HepG2 (cell line): ENCODE results near the gene LRP5. TPM values are rescaled to one million over a fixed set of nuclear protein-coding genes. Genes with fewer than 3 reads are reported as not detected.

Experiments used
- ATAC-seq: fragments of 200-7000 bp; cut with Tn5 transposase; 3 replicates; pipeline ENCODE4 v1.9.1; 2020; ENCODE audit warnings: mild to moderate bottlenecking, moderate library complexity
- BruUV-seq: library from RNA; stranded (reverse); fragments of 400-500 nt; replicated peaks from 2 replicates; lab custom pipeline; 2021; lab: Mats Ljungman, UMichigan
- CTCF ChIA-PET: fragments of 300-600 bp; formaldehyde crosslinking; extraction: SDS; loops from one replicate; lab custom pipeline; 2021; ENCODE audit warnings: low total read pairs, inconsistent platforms, low intra/inter-chr PET ratio; lab: Yijun Ruan, JAX
- POLR2A ChIA-PET: fragments of 350-600 bp; sonication (Branson Sonifier 250); formaldehyde crosslinking; loops from one replicate; lab custom pipeline; 2020; ENCODE audit warnings: antibody characterized with exemption, inconsistent platforms; lab: Yijun Ruan, JAX
- DNase-seq: peaks from one replicate; pipeline ENCODE4 v3.0.0-alpha.2; 2015; ENCODE audit warnings: low spot score
- FAIRE-seq: peaks from 3 replicates; lab custom pipeline; 2011; peaks lifted over from hg19 to GRCh38; lab: Jason Lieb, UNC
- H2AFZ ChIP-seq: one replicate; pipeline ENCODE4 v1.6.1; 2011; ENCODE audit warnings: low read length, inconsistent platforms
- H3K27ac ChIP-seq: fragments of 300-600 bp; 3 replicates; pipeline ENCODE4 v1.8.0; 2011; ENCODE audit warnings: mixed run types, mild to moderate bottlenecking, mixed read lengths, low read length, inconsistent platforms; ENCODE audit not compliant: insufficient read depth; ENCODE audit errors: extremely low read length
- H3K27me3 ChIP-seq, 2 experiments: fragments of 200-600 bp in 1 of 2; 2 replicates in 1 of 2; 3 replicates in 1 of 2; pipeline versions ENCODE4 v1.6.0 to v1.8.0; 2011; ENCODE audit warnings: low read length in 2 of 2, mild to moderate bottlenecking in 2 of 2, moderate library complexity in 2 of 2, inconsistent platforms in 1 of 2; ENCODE audit not compliant: insufficient read depth in 2 of 2, control insufficient read depth in 1 of 2
- H3K36me3 ChIP-seq, 2 experiments: fragments of 200-600 bp in 1 of 2; replicated peaks in 1 of 2; 2 replicates in 1 of 2; 3 replicates in 1 of 2; pipeline versions ENCODE4 v1.5.1 to v1.8.0; 2011; ENCODE audit warnings: low read length in 2 of 2, inconsistent platforms in 1 of 2; ENCODE audit not compliant: insufficient read depth in 2 of 2, control insufficient read depth in 1 of 2
- H3K4me1 ChIP-seq: 2 replicates; pipeline ENCODE4 v1.5.1; 2012; ENCODE audit warnings: low read length, inconsistent platforms; ENCODE audit not compliant: insufficient read depth
- H3K4me2 ChIP-seq: 2 replicates; pipeline ENCODE4 v1.6.0; 2011; ENCODE audit warnings: low read depth, low read length, inconsistent platforms
- H3K4me3 ChIP-seq, 3 experiments: fragments of 200-600 bp in 1 of 3; sonication (generic), shearing (Covaris generic) in 1 of 3; replicated peaks in 1 of 3; 2 replicates each; pipeline ENCODE4 v1.5.1; 2011 to 2016; ENCODE audit warnings: low read length in 3 of 3, inconsistent platforms in 2 of 3, low read depth in 2 of 3, mild to moderate bottlenecking in 2 of 3, control low read depth in 1 of 3, mixed read lengths in 1 of 3; ENCODE audit not compliant: insufficient read depth in 1 of 3
- H3K79me2 ChIP-seq: one replicate; pipeline ENCODE4 v1.6.1; 2011; ENCODE audit warnings: low read length, inconsistent platforms; ENCODE audit not compliant: insufficient read depth
- H3K9ac ChIP-seq: 2 replicates; pipeline ENCODE4 v1.6.0; 2011; ENCODE audit warnings: mild to moderate bottlenecking, low read depth, low read length, inconsistent platforms; ENCODE audit not compliant: insufficient read depth
- H3K9me3 ChIP-seq: 2 replicates; pipeline ENCODE4 v1.5.1; 2012; ENCODE audit warnings: mild to moderate bottlenecking, low read length
- H4K20me1 ChIP-seq: 2 replicates; pipeline ENCODE4 v1.6.0; 2011; ENCODE audit warnings: inconsistent platforms, mild to moderate bottlenecking, low read length, moderate library complexity; ENCODE audit not compliant: insufficient read depth
- AGO2 ChIP-seq: fragments of 200-400 bp; formaldehyde crosslinking; optimal IDR thresholded peaks from 2 replicates; pipeline ENCODE3; 2017; ENCODE audit warnings: mild to moderate bottlenecking, low read depth, low read length, moderate library complexity
- PLSCR1 ChIP-seq: sonication (generic); formaldehyde crosslinking; IDR thresholded peaks from 2 replicates; pipeline ENCODE4 v1.5.0; 2020; ENCODE audit warnings: missing genetic modification reagents, mild to moderate bottlenecking, borderline replicate concordance
- POLR2A ChIP-seq, 2 experiments: IDR thresholded peaks; 2 replicates each; pipeline ENCODE4 v1.6.1; 2011; ENCODE audit warnings: low read depth in 2 of 2, low read length in 2 of 2, mild to moderate bottlenecking in 1 of 2, moderate library complexity in 1 of 2; ENCODE audit not compliant: insufficient read depth in 1 of 2
- SKIL ChIP-seq: sonication (generic); formaldehyde crosslinking; IDR thresholded peaks from 2 replicates; pipeline ENCODE4 v1.8.0; 2022; ENCODE audit warnings: missing genetic modification reagents, mild to moderate bottlenecking, moderate library complexity, borderline replicate concordance
- WGBS: methylation state at CpG from one replicate; pipeline ENCODE4 v1.1.6; 2017; ENCODE audit warnings: low lambda C conversion rate; 5-methylcytosine and 5-hydroxymethylcytosine counted together
- in situ Hi-C: cut with HindIII; loops from 2 replicates; pipeline ENCODE4 v1.10.0; 2017; ENCODE audit warnings: low pct_unique_long_range_greater_than_20kb; ENCODE audit not compliant: extremely low pct_ligation_motif_present
- intact Hi-C: fragments of 100-400 bp; cut with micrococcal nuclease; formaldehyde crosslinking; loops from one replicate; pipeline ENCODE4 v1.10.0; 2022; ENCODE audit not compliant: unreplicated experiment
- polyA plus RNA-seq, 8 experiments: library from polyadenylated mRNA; depleted of rRNA in 3 of 8; stranded (reverse) in 7 of 8; unstranded in 1 of 8; fragments of >200 nt; fragmentation: Illumina TruSeq in 4 of 8; extraction: Trizol in 4 of 8; gene quantifications; 2 replicates each; pipeline versions ENCODE4 v1.2.1 to v1.2.3, GENCODE V29; 2011 to 2016; ENCODE audit warnings: low read depth in 4 of 8, missing spikeins in 1 of 8, mixed read lengths in 1 of 8; ENCODE audit not compliant: insufficient read depth in 1 of 8
- total RNA-seq, 5 experiments: library from RNA; depleted of rRNA; stranded (reverse); fragments of >200 nt; fragmentation: Illumina TruSeq; extraction: Trizol; gene quantifications; 2 replicates each; pipeline ENCODE4 v1.2.3, GENCODE V29; 2016; ENCODE audit warnings: low read depth in 1 of 5

Gene LRP5
- total and polyA plus RNA-seq, 2 of the 13 experiments (the other 11 are each of a cell fraction or from before 2014, with no cell fraction given): 40.4 to 64.0 TPM

GRCh38 chr11:68438658-68439259 lies 126.4 kb downstream of the LRP5 start (continued):
- TF ChIP-seq PLSCR1 (CRISPR knock-in tag): no peak

GRCh38 chr11:68439355-68440065 lies 127.1 kb downstream of the LRP5 start:
- Histone ChIP-seq H4K20me1 (peaks cover 8% of the 10 kb centered on the region; the same call in 1 of the 2 replicates), H3K9me3 (no peaks in the 10 kb centered on the region), H3K4me1 (no peaks in the 10 kb centered on the region), H3K79me2 (no peaks in the 10 kb centered on the region), H3K27me3 (no peaks in the 10 kb centered on the region), H3K4me2 (no peak overlapping the region), H3K27ac (no peak overlapping the region), H3K9ac (no peak overlapping the region), H3K4me3 (no peak overlapping the region), H2AFZ (no peak overlapping the region), H3K36me3 (peaks cover 45 to 73% of the 10 kb centered on the region in 2 experiments)
- intact Hi-C loops (no loop called here), in situ Hi-C loops (no loop called here)
- ChIA-PET POLR2A (interaction anchor here (0.5 kb wide), 1 partner anchor 17 kb away, joined by 3 read pairs; no protein-coding TSS in a partner anchor), CTCF (no interaction called here)
- no peak for ATAC-seq
- no TSS peak for BruUV-seq
- DNase-seq: no peak
- TF ChIP-seq AGO2 (peak; percentile 65), POLR2A (IDR thresholded peaks at IDR 0.05; ENCODE audit: insufficient read depth in 1 of 2, low read depth in 2 of 2, low read length in 2 of 2) (0 out of 4 replicates have a peak, but pooled peaks of 1 of the 2 experiments have one; percentile 9), SKIL (CRISPR knock-in tag) (no peak)
- FAIRE-seq: no peak
- WGBS: 100% methylated on average over 6 of the region's 38 CpGs
